ENCODE results near the gene ELK3. TPM values are rescaled to one million over a fixed set of nuclear protein-coding genes. Genes with fewer than 3 reads are reported as not detected.

The ELK3 gene
- polyA plus RNA-seq, 1 experiment: 31.2 TPM

DNA sequence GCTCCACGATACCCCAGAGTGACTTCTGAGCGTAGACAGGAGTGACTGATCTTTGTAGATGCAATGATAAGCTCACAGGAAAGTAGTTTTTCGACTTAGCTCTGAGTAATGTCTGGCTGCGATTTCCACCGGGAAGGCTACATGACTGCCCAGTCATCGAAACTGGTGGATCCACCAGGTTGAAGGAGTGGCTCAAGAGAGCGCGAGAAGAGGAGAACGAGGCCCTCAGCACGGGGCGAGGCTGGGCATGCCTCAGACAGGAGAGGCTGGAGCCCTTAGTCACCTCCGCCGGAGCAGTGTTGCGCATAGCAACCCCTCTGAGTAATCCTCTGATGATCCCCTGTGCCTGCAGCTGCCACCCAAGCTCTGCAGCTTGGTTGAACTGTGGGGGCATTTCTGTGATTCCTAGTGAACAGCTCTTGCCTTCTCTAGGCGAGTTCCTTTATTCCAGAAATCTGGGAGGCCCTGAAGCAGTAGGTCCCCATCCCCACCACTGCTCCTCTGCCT, 25.6 kb downstream of the ELK3 start:
- peak overlapping the region; percentile 25 for H3K4me3 ChIP-seq (ENCODE audit: low read depth, low read length)
- no peaks in the 10 kb centered on the region for H3K9me3 ChIP-seq (ENCODE audit: control insufficient read depth, insufficient read depth, low read length)
- TF ChIP-seq, protein P1, sequence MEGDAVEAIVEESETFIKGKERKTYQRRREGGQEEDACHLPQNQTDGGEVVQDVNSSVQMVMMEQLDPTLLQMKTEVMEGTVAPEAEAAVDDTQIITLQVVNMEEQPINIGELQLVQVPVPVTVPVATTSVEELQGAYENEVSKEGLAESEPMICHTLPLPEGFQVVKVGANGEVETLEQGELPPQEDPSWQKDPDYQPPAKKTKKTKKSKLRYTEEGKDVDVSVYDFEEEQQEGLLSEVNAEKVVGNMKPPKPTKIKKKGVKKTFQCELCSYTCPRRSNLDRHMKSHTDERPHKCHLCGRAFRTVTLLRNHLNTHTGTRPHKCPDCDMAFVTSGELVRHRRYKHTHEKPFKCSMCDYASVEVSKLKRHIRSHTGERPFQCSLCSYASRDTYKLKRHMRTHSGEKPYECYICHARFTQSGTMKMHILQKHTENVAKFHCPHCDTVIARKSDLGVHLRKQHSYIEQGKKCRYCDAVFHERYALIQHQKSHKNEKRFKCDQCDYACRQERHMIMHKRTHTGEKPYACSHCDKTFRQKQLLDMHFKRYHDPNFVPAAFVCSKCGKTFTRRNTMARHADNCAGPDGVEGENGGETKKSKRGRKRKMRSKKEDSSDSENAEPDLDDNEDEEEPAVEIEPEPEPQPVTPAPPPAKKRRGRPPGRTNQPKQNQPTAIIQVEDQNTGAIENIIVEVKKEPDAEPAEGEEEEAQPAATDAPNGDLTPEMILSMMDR (IDR thresholded peaks at IDR 0.05; ENCODE audit: low read depth, low read length): no peak
- H3K27ac ChIP-seq (ENCODE audit: low read depth, low read length): peak overlapping the region; percentile 98
- DNase-seq (ENCODE audit: low read depth, low spot score): peak; percentile 93
- POLR2A ChIA-PET: interaction anchor here (0.7 to 2.5 kb wide), 5 partner anchors 14 to 153 kb away, joined by 3 to 9 read pairs (median 4); no protein-coding TSS in a partner anchor
- CTCF ChIA-PET: interaction anchor here (0.7 to 1.1 kb wide), 5 partner anchors 11 to 297 kb away, joined by 3 to 5 read pairs (median 3); no protein-coding TSS in a partner anchor
- H3K27me3 ChIP-seq (ENCODE audit: control insufficient read depth, insufficient read depth, low read length): no peaks in the 10 kb centered on the region

DNA sequence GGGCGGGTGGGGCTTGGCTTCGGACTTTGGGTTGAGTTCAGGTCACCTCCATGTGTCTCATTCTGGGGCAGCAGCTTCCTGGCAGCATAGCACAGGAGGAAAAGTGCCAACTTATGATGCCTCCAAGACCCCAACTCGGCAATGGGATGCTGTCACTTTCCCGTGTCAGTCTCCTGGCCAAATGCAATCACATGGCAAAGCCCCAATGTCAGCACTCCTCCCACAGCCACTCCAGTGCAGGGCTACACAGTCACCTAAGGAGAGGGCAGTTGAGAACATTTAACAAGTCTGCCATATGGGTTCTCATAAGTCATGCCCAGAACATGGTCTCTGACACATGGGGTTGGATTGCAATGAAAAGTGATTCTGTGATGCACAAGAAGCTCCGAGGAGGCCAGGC, 26.7 kb downstream of the ELK3 start:
- Histone ChIP-seq H3K9me3 (ENCODE audit: control insufficient read depth, insufficient read depth, low read length) (no peaks in the 10 kb centered on the region), H3K27me3 (ENCODE audit: control insufficient read depth, insufficient read depth, low read length) (no peaks in the 10 kb centered on the region), H3K27ac (ENCODE audit: low read depth, low read length) (peak overlapping the region; percentile 21), H3K4me3 (ENCODE audit: low read depth, low read length) (no peak overlapping the region)
- ChIA-PET POLR2A (interaction anchor here (0.5 to 2.5 kb wide), 2 partner anchors 10 to 13 kb away, joined by 3 to 9 read pairs; no protein-coding TSS in a partner anchor), CTCF (interaction anchor here (0.6 to 1.0 kb wide), 6 partner anchors 35 to 296 kb away, joined by 3 to 5 read pairs (median 3); no protein-coding TSS in a partner anchor)
- TF ChIP-seq, protein P1 (IDR thresholded peaks at IDR 0.05; ENCODE audit: low read depth, low read length): no peak
- no peak for DNase-seq (ENCODE audit: low read depth, low spot score)

DNA sequence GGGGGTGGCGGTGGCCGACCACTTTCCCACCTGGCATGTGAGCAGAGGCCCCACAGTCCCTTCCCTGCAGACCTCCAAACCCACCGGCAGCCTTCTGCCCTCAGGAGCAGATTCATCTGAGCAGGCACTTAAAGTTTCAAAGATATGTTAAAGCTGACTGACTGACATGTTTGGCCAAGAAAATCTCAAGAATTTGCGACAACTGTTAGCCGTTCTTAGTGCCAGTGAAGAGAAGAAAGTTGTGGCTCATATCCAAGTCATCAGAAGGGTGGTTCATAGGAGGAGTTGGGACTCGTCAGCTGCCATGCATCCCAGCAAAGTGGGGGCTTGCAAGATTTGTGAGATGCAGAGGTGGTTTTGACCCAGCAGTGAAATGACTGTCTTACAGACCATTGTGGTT, 27.2 kb downstream of the ELK3 start:
- ChIA-PET CTCF (interaction anchor here (1.1 kb wide), 1 partner anchor 269 kb away, joined by 3 read pairs; no protein-coding TSS in a partner anchor), POLR2A (interaction anchor here (0.5 to 0.9 kb wide), 2 partner anchors 10 to 12 kb away, joined by 3 to 4 read pairs; no protein-coding TSS in a partner anchor)
- Histone ChIP-seq H3K27me3 (ENCODE audit: control insufficient read depth, insufficient read depth, low read length) (no peaks in the 10 kb centered on the region), H3K9me3 (ENCODE audit: control insufficient read depth, insufficient read depth, low read length) (no peaks in the 10 kb centered on the region), H3K27ac (ENCODE audit: low read depth, low read length) (peak overlapping the region; percentile 3), H3K4me3 (ENCODE audit: low read depth, low read length) (no peak overlapping the region)
- TF ChIP-seq, protein P1 (IDR thresholded peaks at IDR 0.05; ENCODE audit: low read depth, low read length): no peak
- DNase-seq (ENCODE audit: low read depth, low spot score): no peak

DNA sequence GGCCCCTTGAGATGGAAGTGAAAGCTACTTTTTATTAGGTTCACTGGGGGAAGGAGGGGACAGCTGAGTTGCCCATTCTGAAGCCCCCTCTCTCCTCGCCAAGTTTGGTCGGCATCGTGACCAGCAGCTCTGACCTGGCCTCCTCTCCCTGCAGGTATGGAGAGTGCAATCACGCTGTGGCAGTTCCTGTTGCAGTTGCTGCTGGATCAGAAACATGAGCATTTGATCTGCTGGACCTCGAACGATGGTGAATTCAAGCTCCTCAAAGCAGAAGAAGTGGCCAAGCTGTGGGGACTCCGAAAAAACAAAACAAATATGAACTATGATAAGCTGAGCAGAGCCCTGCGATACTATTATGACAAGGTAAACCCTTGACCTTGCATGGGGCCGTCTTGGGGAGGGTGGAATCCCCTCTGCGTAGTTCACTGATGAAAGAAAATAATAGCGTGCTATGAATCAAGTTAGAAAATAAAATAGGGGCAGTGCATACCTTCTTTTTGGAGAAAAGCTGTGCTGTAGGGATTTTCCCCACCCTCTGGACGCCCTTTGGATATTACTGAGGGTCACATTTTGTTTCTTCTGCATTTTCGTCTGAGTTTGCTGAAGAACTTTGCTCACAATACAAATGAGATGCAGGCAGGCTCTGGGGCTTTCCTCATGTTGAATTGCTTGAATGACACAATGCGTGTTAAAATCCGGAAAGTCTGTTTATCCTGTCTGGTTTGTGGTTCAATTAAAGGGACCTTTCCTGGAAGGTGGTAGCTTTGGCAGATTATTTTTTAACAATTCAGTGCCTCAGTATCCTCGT, 29.4 kb downstream of the ELK3 start:
- no peak for DNase-seq (ENCODE audit: low read depth, low spot score)
- no peak overlapping the region for H3K27ac ChIP-seq (ENCODE audit: low read depth, low read length)
- TF ChIP-seq, protein P1 (IDR thresholded peaks at IDR 0.05; ENCODE audit: low read depth, low read length): no peak
- no peaks in the 10 kb centered on the region for H3K9me3 ChIP-seq (ENCODE audit: control insufficient read depth, insufficient read depth, low read length)
- ChIA-PET POLR2A (no interaction called here), CTCF (interaction anchor here (0.5 to 2.2 kb wide), 3 partner anchors 8 to 292 kb away, joined by 3 to 7 read pairs (median 6); no protein-coding TSS in a partner anchor)
- H3K27me3 ChIP-seq (ENCODE audit: control insufficient read depth, insufficient read depth, low read length): no peaks in the 10 kb centered on the region
- no peak overlapping the region for H3K4me3 ChIP-seq (ENCODE audit: low read depth, low read length)

DNA sequence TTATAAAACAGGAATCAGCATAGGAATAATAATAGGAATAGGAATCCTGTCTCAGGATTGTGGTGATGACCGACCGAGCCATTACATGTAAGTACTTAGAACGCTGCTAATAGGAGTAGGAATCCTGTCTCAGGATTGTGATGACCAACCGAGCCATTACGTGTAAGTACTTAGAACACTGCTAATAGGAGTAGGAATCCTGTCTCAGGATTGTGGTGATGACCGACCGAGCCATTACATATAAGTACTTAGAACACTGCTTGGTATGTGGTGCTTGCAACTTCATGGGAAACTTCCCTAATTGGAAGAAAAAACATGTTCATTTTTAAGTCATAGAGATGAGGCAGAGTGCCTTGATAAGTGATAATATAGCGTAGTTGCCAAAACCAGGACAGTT, 30.0 kb downstream of the ELK3 start:
- Histone ChIP-seq H3K27me3 (ENCODE audit: control insufficient read depth, insufficient read depth, low read length) (no peaks in the 10 kb centered on the region), H3K4me3 (ENCODE audit: low read depth, low read length) (no peak overlapping the region), H3K27ac (ENCODE audit: low read depth, low read length) (no peak overlapping the region), H3K9me3 (ENCODE audit: control insufficient read depth, insufficient read depth, low read length) (no peaks in the 10 kb centered on the region)
- TF ChIP-seq, protein P1 (IDR thresholded peaks at IDR 0.05; ENCODE audit: low read depth, low read length): no peak
- CTCF ChIA-PET: interaction anchor here (2.2 kb wide), 1 partner anchor 9 kb away, joined by 6 read pairs; no protein-coding TSS in a partner anchor
- POLR2A ChIA-PET: no interaction called here
- no peak for DNase-seq (ENCODE audit: low read depth, low spot score)

Measured in AG04450 (cell line).